DMS79 (cell line): ENCODE results near the gene TARS3.
A peak's percentile ranks its signal among the peaks of the same experiment; 100 is the strongest.
"Not testable (repeated sequence)": the region's sequence is repeated elsewhere in the genome, so short reads cannot be mapped to it uniquely, and the experiment has no call there.

Experiments
- DNase-seq: peaks from one replicate; lab custom pipeline; 2025; lab: John Stamatoyannopoulos, UW

The TARS3 gene

DNA sequence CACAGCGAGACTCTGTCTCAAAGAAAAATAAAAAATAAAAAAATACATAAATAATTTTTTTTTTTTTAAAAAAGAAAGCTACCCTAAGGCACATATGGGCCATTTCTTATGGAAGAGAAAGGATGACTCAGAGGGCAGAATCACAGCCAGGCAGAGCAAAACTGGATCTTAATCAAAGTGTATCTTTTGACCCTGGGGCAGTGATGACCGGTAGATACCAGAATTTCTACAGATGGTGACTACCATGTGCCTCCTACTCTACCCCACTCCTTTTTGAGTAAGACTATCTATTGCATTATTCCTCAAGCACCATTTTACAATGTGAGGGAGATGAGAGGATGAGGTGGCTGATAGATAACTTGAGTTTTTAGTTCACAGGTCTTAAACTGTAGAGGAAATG, 26.0 kb downstream of the TARS3 start:
- no peak for DNase-seq

DNA sequence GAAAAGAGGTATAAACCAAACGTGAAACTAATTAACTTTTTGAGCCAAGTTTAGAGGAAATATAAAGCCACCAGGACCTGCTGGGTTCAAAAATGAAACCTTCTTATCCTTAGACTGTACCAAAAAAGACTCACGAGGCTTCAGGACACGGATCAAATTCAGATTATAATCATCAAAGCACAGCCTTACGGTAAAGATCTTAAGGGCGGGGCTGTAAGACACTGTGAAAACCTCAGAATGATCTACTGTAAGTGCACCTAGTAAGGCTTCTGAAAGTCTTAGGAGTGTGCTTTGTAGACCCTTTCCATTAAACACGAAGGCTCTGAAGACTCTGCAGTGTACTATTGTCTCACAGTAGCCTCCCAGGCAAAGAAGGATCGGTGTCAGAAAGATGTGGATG, 26.8 kb downstream of the TARS3 start:
- no peak for DNase-seq

DNA sequence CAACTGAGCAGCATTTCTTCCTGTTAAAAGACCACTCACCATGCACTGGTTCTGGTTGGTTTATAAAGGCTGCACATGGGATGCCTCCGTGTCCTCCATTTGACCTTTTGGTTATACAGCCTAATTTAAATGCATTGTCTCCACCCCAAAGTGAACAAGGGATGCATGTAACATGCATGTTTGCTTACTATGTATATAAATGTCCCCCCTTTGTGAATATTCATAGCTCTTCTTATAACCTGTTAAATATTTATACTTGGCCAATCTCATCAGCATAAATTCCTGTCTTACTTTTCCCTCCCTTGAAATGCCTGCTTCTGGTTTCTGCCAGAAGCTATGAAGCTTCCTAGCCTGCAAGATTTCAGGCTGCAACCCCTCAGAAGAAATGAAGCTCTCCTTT, 27.4 kb downstream of the TARS3 start:
- DNase-seq: no peak

DNA sequence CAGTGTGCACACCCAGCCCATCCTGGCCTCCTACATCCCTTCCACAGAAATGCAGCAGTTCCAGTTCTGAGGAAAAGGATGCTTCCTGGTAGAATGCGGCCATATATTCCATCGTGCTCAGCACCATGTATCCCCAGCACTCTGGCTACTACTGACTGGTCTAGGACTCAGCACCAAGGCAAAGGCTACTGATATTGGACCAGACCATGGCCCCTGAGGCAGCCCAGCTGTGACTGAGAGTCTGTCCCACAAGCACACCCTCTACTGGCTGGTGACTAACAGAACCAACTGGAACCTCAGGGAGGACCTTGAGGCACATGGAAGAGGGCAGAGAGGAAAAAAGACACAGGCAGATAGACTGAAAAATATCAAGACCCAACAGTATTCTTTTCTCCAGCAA, 30.0 kb downstream of the TARS3 start:
- DNase-seq: no peak

DNA sequence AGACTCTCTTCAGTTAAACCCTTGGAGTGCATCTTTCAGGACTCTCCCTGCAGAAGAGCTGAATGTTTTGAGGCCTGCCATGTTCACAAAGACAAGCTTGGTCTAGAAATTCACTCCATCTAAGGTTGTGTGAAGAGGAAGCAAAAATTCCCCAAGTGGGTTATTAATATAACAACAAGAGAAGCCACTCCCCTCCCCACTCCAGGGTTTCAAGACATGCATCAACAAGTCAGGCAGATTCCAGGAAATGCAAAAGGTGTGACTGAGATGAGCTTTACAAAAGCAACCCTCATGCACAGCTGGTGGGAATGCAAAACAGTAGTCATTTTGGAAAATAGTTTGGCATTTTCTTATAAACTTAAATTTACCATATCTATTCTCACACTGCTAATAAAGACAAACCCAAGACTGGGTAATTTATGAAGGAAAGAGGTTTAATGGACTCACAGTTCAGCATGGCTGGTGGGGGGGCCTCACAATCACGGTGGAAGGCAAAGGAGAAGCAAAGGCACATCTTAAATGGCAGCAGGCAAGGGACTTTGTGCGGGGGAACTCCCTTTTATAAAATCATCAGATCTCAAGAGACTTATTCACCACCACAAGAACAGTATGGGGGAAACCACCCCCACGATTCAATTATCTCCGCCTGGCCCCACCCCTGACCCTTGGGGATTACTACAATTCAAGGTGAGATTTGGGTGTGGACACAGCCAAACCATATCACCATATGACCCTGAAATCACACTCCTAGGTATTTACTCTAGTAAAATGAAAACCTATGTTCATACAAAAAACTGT, 31.3 kb downstream of the TARS3 start:
- no peak for DNase-seq

DNA sequence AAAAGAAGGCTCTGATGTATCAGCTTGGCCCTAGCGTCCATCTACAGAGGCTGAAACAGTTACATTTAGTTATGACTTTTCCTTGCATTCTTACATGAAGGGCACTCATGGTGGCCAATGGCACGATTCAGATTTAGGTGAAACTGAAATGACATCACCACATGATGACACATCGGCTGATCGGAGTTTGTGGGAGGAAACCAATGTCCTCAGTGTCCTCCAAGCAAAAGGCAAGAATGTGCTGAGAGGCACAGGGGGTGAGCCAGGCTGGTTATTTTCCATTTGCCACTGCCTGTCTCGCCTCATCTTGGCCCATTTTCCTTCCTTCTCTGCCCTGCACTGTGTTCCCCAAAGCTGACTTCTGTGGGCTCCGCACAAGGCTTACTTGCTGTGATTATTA, 34.4 kb downstream of the TARS3 start:
- no peak for DNase-seq

DNA sequence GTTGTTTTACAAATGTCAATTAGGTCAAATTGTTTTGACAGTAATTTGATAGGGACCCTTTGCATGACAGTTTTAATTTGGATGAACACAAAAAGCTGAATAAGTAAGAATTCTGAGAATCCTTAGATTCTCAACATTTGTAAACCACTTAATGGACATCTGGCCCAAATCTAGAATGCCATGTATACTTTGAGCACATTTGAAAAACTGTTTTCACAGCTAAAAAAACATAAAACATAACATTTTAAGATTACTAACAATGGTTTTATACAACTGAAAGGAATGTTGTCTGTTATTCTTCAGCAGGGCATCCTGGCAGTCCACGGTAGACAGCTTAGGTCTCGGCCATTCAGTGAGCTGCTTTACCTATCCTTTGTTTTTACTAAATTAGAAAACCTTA, 37.6 kb downstream of the TARS3 start:
- no peak for DNase-seq

DNA sequence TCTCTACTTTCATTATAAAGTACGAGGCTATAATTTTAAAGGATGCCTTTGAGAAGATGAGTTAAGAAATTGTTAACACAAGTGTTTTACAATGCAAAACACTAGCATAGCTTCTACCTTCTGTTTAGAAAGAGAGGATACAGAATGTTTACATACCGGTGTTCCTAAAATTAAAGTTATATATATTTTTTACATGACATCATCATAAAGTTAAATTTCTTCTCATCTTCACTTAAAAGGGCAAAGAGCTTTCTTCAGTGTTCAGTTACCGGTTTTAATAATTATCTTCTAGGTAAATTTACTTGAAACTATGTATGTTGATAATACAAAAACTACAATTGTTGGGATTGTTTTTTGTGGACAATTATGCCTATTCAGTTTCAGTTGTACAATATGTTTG, 39.4 kb downstream of the TARS3 start:
- no peak for DNase-seq

DNA sequence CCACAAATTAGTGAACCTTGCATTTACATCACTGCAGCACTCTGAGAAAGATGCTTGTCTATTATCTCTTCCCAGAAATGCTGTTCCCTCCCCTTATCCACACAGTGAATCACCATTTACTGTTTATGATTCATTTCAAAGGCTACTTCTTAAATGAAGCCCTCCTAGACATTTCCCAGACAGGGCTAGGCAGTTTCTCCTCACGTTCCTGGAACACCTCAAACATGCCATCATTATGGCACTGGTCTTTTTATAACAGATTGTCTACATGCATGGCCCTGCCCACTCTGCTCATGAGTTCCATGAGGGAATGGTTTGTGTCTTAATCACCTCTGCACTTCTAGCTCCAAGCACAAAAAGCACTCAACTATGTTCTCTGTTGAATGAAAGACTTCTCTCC, 39.9 kb downstream of the TARS3 start:
- no peak for DNase-seq

DNA sequence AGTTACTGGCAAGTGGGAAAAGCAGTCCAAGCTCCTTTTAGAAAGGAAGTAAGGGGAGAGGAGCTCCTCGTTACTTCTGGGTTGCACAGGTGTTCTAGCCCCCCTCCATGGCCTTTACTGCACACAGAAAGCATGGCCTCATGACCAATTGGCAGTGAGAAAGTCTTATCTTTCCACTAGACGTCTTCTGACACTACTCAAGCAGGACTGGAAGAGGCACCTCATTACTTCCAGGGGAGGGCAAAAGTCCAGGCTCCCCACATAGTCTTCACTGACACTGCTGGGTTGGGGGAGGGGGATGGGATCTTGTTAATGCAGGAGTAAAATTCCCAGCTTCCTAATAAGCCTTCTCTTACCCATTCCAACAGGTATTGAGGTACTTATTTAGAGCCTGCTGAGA, 44.5 kb downstream of the TARS3 start:
- no peak for DNase-seq

DNA sequence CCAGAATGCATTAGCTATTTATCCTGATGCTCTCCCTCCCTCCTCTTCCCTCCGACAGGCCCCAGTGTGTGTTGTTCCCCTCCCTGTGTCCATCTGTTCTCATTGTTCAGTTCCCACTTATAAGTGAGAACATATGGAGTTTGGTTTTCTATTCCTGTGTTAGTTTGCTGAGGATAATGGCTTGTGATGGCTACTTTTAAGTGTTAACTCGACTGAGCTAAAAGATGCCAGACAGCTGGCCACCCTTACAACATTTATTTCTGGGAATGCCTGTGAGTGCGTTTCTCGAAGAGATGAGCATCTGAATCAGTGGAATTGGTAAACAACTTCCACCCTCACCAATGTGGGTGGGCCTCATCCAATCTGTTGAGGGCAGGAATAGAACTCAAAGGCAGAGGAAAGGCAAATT, 47.3 kb downstream of the TARS3 start:
- no peak for DNase-seq

DNA sequence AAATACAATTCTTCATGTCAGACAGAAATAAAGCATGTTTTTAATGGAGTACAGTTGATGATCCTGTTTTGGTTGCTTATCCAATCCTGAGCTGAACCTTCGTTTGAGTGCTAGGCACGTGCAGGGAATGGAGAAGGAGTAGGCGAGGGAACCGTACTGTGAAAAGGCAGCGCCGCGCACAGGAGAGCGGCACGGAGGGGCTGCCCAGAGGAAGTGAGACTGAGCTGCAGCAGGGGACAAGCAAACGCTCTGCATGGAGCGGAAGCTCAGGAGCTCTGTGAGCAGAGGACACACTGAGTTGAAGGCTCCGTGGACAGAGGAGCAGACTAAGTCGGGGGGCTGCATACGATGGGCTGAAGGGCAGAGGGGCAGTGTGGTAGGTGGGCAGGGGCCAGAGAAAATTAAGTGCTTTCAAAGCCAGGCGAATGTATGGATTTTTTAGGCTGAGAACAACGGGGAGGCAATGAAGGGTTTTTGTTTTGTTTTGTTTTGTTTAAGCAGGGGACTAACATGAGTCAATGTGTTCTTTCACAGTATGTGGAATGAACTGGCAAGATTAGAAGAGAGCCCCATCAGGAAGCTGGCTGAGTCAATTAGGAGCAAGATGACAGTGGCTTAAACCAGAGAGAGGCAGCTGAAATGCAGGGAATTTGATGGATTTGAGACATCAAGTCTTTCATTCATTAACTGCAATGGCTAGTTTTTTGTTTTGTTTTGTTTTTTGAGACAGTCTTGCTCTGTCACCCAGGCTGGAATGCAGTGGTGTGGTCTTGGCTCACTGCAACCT, 48.3 kb downstream of the TARS3 start:
- no peak for DNase-seq

DNA sequence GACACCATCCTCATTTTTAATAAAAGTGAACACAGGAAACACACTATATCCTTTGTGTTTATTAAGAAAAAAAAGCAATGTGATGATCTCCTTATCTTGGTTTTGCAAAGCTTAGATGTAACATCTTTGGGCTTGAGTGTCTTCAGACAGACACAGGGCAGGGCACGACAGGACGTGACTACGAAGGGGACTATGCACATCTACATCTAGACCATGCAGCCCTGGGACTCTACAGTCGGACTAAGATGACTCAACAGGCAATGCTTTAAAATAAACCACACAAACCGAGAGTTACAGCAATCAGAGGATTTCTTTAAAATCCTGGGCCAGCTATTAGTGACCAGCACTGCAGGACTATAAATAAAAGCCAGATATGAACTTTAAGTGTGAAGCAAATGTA, 49.3 kb downstream of the TARS3 start:
- no peak for DNase-seq

DNA sequence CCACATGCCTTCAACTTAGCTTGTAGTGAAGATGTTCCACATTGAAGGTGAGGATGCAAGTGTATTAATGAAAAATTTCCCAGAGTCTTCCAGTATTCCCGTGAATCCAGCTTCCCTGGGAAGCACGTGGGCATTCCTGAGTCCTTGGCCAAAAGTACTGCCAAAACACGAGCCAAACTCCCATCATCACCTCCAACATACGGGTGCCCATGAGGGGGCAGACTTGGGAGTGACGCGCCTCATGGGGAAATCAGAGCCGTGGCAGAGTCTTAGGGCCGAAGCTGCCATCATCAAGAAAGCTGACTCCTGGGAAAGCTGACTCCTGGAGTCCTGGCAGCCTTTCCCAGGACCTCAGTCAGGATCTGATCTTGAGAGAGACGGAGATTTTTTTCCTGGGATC, 52.0 kb downstream of the TARS3 start:
- no peak for DNase-seq

DNA sequence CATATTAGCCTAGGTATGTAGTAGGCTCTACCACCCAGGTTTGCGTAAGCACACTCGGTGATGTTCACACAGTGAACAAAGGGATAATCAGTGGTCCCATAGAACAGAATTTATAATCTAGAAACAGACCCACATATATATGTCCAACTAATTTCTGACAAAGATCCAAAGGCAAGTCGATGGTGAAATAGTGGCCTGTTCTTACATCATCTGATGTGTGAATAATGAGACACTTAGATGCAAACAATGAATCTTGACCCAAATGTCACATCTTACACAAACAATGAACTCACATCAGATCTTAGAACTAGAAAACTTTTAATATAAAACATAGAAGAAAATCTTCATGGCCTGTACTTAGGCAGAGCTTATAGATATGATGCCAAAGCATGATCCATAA, 54.5 kb downstream of the TARS3 start:
- no peak for DNase-seq

DNA sequence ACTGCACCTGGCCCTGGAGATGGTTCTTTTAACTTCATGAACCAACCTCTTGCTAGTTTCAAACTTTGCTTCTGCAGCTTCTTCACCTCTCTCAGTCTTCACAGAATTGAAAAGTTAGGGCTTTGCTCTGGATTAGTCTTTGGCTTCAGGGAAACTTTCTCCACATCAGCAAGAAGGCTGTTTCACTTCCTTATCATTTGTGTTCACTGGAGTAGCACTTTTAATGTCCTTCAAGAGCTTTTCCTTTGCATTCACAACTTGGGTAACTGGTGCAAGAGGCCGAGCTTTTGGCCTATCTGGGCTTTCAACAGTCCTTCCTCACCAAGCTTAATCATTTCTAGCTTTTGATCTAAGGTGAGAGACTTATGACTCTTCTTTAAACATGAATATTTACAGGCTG, 56.4 kb downstream of the TARS3 start:
- DNase-seq: no peak

DNA sequence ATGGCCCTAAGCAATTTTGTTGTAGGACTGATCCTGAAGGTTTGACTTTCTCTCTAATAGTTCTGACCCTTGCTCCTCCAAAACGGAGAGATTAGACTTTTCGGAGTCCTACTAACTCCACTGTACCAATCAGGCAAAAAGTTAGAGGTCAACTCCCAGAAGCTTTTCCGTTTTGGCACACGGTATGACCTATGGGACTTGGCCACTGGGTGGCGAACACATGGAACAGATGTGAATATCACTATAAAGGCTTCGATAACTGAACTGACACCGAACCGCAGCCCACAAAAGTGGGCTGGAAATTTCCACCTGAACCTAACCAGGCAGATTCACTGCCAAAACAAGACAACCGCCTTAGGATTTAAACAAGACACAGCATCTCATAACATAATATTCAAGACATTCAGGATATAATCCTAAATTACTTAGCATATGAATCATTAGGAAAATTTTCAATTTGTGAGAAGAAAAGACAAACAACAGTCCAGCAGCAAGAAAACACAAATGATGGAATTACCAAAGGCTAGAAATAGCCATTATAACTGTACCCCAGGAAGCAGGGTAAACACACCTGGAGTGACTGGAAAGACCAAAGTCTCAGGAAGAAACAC, 59.9 kb downstream of the TARS3 start:
- no peak for DNase-seq

DNA sequence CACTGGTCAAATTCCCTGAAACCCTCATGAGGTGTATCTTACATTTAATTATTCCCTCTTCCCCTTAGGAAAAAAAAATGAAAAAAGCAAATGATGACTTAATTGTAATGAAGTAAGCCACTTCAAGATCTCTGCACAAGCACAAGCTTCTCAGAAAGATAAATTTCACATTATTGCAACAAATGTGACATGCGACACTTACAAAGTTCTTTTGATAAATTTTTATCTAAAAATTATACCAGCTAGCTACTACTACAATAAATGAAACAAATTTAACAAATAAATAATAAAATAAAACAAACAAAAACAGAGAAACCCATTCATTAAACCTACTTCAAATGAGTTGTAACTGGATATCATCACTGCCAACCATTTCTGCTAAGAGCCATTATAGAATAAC, 62.1 kb downstream of the TARS3 start:
- no peak for DNase-seq

DNA sequence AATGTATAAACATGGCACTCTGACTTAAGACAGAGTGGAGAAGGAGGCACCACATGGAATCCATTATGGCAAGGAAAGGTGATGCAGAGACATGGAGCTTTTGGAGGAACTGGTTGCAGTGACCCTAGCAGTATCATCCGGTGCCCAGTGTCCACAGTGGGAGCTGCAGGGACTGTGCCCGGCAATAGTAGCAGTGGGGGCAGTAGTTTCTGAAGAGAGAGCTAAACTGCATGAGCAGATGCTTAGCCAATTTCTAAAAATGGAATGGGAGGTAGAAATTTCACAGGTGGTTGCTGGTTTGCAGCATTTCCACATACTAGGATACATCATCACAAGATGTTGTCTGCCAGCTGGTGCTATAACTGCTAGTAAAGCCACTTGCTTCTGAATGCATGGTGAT, 64.3 kb downstream of the TARS3 start:
- no peak for DNase-seq

DNA sequence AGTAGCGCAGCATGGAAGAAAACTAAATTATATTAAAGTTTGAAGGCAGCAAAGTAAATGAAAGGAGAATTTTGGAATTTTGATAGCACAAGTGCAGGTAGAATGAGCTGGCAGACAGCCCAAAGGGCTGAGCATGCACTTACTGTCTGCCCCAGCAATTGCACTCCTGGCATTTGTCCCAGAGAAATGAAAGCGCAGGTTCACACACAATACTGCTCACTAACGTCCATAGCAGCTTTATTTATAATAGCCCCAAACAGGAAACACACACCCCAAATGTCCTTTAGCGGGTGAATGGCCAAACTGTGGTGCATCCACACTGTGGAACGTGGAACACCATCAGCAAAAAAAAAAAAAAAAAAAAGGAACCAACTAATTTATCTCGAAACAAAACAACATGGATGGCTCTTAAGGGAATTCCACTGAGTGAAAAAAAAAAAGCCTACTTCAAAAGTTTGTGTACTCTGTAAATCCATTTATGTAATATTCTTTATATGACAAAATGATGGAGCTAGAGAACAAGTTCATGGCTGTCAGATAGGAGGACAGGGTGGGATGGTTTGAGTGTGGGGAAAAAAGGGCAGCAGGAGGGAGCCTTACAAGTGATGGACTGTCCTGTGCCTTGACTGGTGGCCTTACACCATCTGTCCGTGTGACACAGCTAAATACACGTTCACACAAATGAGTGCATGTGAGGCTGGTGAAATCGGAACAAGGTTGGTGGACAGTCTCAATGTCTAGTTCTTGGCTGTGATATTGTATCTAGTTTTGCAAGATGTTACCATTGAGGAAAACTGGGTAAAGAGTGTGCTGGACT, 66.1 kb downstream of the TARS3 start:
- peak; percentile 20 for DNase-seq

DNA sequence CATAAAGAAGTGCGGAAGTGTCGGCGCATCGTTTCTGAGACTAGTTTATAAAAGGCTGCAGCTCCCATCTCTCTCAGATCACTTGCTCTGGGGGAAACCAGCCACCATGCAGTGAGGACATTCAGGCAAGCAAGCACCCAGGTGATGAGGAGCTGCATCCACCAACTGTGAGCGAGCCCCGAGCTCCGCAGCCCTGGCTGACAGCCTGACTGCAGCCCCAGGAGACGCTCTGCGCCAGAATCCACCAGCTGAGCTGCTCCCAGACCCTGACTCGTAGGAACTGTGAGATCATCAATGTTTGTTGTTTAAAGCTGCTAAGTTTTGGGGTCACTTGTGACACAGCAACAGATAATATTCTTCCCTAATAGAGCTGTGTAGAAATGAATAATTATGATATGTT, 67.1 kb downstream of the TARS3 start:
- no peak for DNase-seq

DNA sequence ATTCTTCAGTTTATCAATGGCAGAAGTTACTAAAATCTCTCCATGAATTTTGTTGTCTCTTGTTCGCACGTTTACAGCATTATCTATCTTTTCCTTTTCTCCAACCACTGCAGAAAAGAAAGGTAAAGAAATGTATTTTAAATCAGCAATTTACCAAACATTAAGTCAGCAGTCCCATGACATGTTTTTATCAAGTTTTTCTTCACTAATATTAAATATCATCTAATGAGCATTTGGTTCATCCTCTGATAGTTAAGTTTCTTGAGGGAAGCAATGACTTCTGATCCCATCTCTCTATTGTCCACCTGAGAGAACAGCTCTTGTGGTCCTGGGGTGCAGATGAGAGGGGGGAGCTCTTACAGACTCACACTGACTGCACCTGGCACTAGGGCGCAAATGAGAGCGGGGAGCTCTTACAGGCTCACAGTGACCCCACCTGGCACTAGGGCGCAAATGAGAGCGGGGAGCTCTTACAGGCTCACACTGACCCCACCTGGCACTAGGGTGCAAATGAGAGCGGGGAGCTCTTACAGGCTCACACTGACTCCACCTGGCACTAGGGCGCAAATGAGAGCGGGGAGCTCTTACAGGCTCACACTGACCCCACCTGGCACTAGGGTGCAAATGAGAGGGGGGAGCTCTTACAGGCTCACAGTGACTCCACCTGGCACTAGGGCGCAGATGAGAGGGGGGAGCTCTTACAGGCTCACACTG, 69.5 kb downstream of the TARS3 start:
- not testable (repeated sequence) for DNase-seq
